ENCODE measurements around the gene GNL2. TPM values are rescaled to one million over a fixed set of nuclear protein-coding genes. Genes with fewer than 3 reads are reported as not detected.
A peak's percentile ranks its signal among the peaks of the same experiment; 100 is the strongest.
"Not testable (repeated sequence)": the region's sequence is repeated elsewhere in the genome, so short reads cannot be mapped to it uniquely, and the experiment has no call there.

The GNL2 gene
- total and polyA plus RNA-seq, 2 donors, result 56.6 to 73.8 TPM

GRCh38 chr1:37602750-37603694, 7.3 kb upstream of the GNL2 start:
- Histone ChIP-seq H3K27ac (ENCODE audit: low read depth in 1 of 2, low read length in 1 of 2) (no peak overlapping the region), H3K27me3 (ENCODE audit: control insufficient read depth in 2 of 2, insufficient read depth in 1 of 2, low read length in 1 of 2) (peaks cover 0 to 19% of the 10 kb centered on the region in 2 donors), H3K4me3 (ENCODE audit: low read length in 2 of 2) (no peak overlapping the region), H3K36me3 (ENCODE audit: control insufficient read depth in 2 of 2, insufficient read depth in 2 of 2, low read length in 1 of 2) (no peaks in the 10 kb centered on the region), H3K4me1 (ENCODE audit: control insufficient read depth in 2 of 2, insufficient read depth in 2 of 2, low read length in 2 of 2) (no peaks in the 10 kb centered on the region), H3K9me3 (ENCODE audit: control insufficient read depth in 2 of 2, insufficient read depth in 1 of 2, low read length in 1 of 2) (no peaks in the 10 kb centered on the region)
- DNase-seq (ENCODE audit: low read depth in 6 of 9, low spot score in 9 of 9), result peak in 5 of 9 donors; percentile 9 to 46 (median 13)
- 47% methylated on average over 8 of the region's 8 CpGs for WGBS

- DNase-seq (ENCODE audit: low read depth in 6 of 9, low spot score in 9 of 9), result no peak
- no peak overlapping the region for H3K27ac ChIP-seq (ENCODE audit: low read depth in 1 of 2, low read length in 1 of 2)
- no peaks in the 10 kb centered on the region for H3K4me1 ChIP-seq (ENCODE audit: control insufficient read depth in 2 of 2, insufficient read depth in 2 of 2, low read length in 2 of 2)
- peaks cover 0 to 14% of the 10 kb centered on the region in 2 donors for H3K27me3 ChIP-seq (ENCODE audit: control insufficient read depth in 2 of 2, insufficient read depth in 1 of 2, low read length in 1 of 2)
- H3K9me3 ChIP-seq (ENCODE audit: control insufficient read depth in 2 of 2, insufficient read depth in 1 of 2, low read length in 1 of 2), result no peaks in the 10 kb centered on the region
- no peaks in the 10 kb centered on the region for H3K36me3 ChIP-seq (ENCODE audit: control insufficient read depth in 2 of 2, insufficient read depth in 2 of 2, low read length in 1 of 2)
- no peak overlapping the region for H3K4me3 ChIP-seq (ENCODE audit: low read length in 2 of 2)
These were observed 5.7 kb upstream of the GNL2 start for GRCh38 chr1:37601441-37601840.

GRCh38 chr1:37599940-37600339, 4.2 kb upstream of the GNL2 start:
- H3K4me1 ChIP-seq (ENCODE audit: control insufficient read depth in 2 of 2, insufficient read depth in 2 of 2, low read length in 2 of 2), result peaks cover 4 to 7% of the 10 kb centered on the region in 2 donors
- no peak overlapping the region for H3K27ac ChIP-seq (ENCODE audit: low read depth in 1 of 2, low read length in 1 of 2)
- WGBS, result 90% methylated on average over 5 of the region's 5 CpGs

GRCh38 chr1:37596182-37596667, 488 bp upstream of the GNL2 start:
- peak overlapping the region; percentile 77 to 93 for H3K4me3 ChIP-seq (ENCODE audit: low read length in 2 of 2)
- peaks cover 5 to 20% of the 10 kb centered on the region in 2 donors for H3K36me3 ChIP-seq (ENCODE audit: control insufficient read depth in 2 of 2, insufficient read depth in 2 of 2, low read length in 1 of 2)
- no peak for DNase-seq (ENCODE audit: low read depth in 6 of 9, low spot score in 9 of 9)
- peak overlapping the region in 1 of 2 donors; percentile 9 for H3K27ac ChIP-seq (ENCODE audit: low read depth in 1 of 2, low read length in 1 of 2)
- 4% methylated on average over 3 of the region's 3 CpGs for WGBS
- H3K27me3 ChIP-seq (ENCODE audit: control insufficient read depth in 2 of 2, insufficient read depth in 1 of 2, low read length in 1 of 2), result peaks cover 0 to 8% of the 10 kb centered on the region in 2 donors
- peaks cover 8 to 13% of the 10 kb centered on the region in 2 donors for H3K4me1 ChIP-seq (ENCODE audit: control insufficient read depth in 2 of 2, insufficient read depth in 2 of 2, low read length in 2 of 2)
- no peaks in the 10 kb centered on the region for H3K9me3 ChIP-seq (ENCODE audit: control insufficient read depth in 2 of 2, insufficient read depth in 1 of 2, low read length in 1 of 2)

More at GRCh38 chr1:37599940-37600339, 4.2 kb upstream of the GNL2 start:
- H3K4me3 ChIP-seq (ENCODE audit: low read length in 2 of 2), result no peak overlapping the region
- H3K9me3 ChIP-seq (ENCODE audit: control insufficient read depth in 2 of 2, insufficient read depth in 1 of 2, low read length in 1 of 2), result no peaks in the 10 kb centered on the region
- peaks cover 0 to 14% of the 10 kb centered on the region in 2 donors for H3K27me3 ChIP-seq (ENCODE audit: control insufficient read depth in 2 of 2, insufficient read depth in 1 of 2, low read length in 1 of 2)
- no peaks in the 10 kb centered on the region for H3K36me3 ChIP-seq (ENCODE audit: control insufficient read depth in 2 of 2, insufficient read depth in 2 of 2, low read length in 1 of 2)
- no peak for DNase-seq (ENCODE audit: low read depth in 6 of 9, low spot score in 9 of 9)

GRCh38 chr1:37593726-37594125, 2.0 kb downstream of the GNL2 start:
- no peak overlapping the region for H3K4me3 ChIP-seq (ENCODE audit: low read length in 2 of 2)
- WGBS, result over 99% methylated on average over 6 of the region's 6 CpGs
- peaks cover 0 to 2% of the 10 kb centered on the region in 2 donors for H3K27me3 ChIP-seq (ENCODE audit: control insufficient read depth in 2 of 2, insufficient read depth in 1 of 2, low read length in 1 of 2)
- H3K36me3 ChIP-seq (ENCODE audit: control insufficient read depth in 2 of 2, insufficient read depth in 2 of 2, low read length in 1 of 2), result peaks cover 17 to 40% of the 10 kb centered on the region in 2 donors
- no peak overlapping the region for H3K27ac ChIP-seq (ENCODE audit: low read depth in 1 of 2, low read length in 1 of 2)
- no peak for DNase-seq (ENCODE audit: low read depth in 6 of 9, low spot score in 9 of 9)
- H3K4me1 ChIP-seq (ENCODE audit: control insufficient read depth in 2 of 2, insufficient read depth in 2 of 2, low read length in 2 of 2), result peaks cover 8 to 13% of the 10 kb centered on the region in 2 donors
- no peaks in the 10 kb centered on the region for H3K9me3 ChIP-seq (ENCODE audit: control insufficient read depth in 2 of 2, insufficient read depth in 1 of 2, low read length in 1 of 2)

- no peaks in the 10 kb centered on the region for H3K9me3 ChIP-seq (ENCODE audit: control insufficient read depth in 2 of 2, insufficient read depth in 1 of 2, low read length in 1 of 2)
- DNase-seq (ENCODE audit: low read depth in 6 of 9, low spot score in 9 of 9), result no peak
- H3K4me1 ChIP-seq (ENCODE audit: control insufficient read depth in 2 of 2, insufficient read depth in 2 of 2, low read length in 2 of 2), result no peaks in the 10 kb centered on the region
- H3K27ac ChIP-seq (ENCODE audit: low read depth in 1 of 2, low read length in 1 of 2), result no peak overlapping the region
- peaks cover 32 to 61% of the 10 kb centered on the region in 2 donors for H3K36me3 ChIP-seq (ENCODE audit: control insufficient read depth in 2 of 2, insufficient read depth in 2 of 2, low read length in 1 of 2)
- no peaks in the 10 kb centered on the region for H3K27me3 ChIP-seq (ENCODE audit: control insufficient read depth in 2 of 2, insufficient read depth in 1 of 2, low read length in 1 of 2)
- H3K4me3 ChIP-seq (ENCODE audit: low read length in 2 of 2), result no peak overlapping the region
- 97% methylated on average over 2 of the region's 2 CpGs for WGBS
These were observed 6.8 kb downstream of the GNL2 start for GRCh38 chr1:37588939-37589338.

GRCh38 chr1:37584544-37584943, 11.2 kb downstream of the GNL2 start:
- not testable (repeated sequence) for DNase-seq (ENCODE audit: low read depth in 6 of 9, low spot score in 9 of 9); H3K27ac ChIP-seq (ENCODE audit: low read depth in 1 of 2, low read length in 1 of 2); H3K4me1 ChIP-seq (ENCODE audit: control insufficient read depth in 2 of 2, insufficient read depth in 2 of 2, low read length in 2 of 2); H3K4me3 ChIP-seq (ENCODE audit: low read length in 2 of 2); H3K27me3 ChIP-seq (ENCODE audit: control insufficient read depth in 2 of 2, insufficient read depth in 1 of 2, low read length in 1 of 2); H3K9me3 ChIP-seq (ENCODE audit: control insufficient read depth in 2 of 2, insufficient read depth in 1 of 2, low read length in 1 of 2)
- 98% methylated on average over 4 of the region's 4 CpGs for WGBS
- H3K36me3 ChIP-seq (ENCODE audit: control insufficient read depth in 2 of 2, insufficient read depth in 2 of 2, low read length in 1 of 2), result peaks cover 32 to 54% of the 10 kb centered on the region in 2 donors

GRCh38 chr1:37575692-37576091, 20.0 kb downstream of the GNL2 start:
- Histone ChIP-seq H3K27me3 (ENCODE audit: control insufficient read depth in 2 of 2, insufficient read depth in 1 of 2, low read length in 1 of 2) (no peaks in the 10 kb centered on the region), H3K36me3 (ENCODE audit: control insufficient read depth in 2 of 2, insufficient read depth in 2 of 2, low read length in 1 of 2) (peaks cover 60 to 73% of the 10 kb centered on the region in 2 donors), H3K4me3 (ENCODE audit: low read length in 2 of 2) (no peak overlapping the region), H3K4me1 (ENCODE audit: control insufficient read depth in 2 of 2, insufficient read depth in 2 of 2, low read length in 2 of 2) (no peaks in the 10 kb centered on the region), H3K27ac (ENCODE audit: low read depth in 1 of 2, low read length in 1 of 2) (no peak overlapping the region), H3K9me3 (ENCODE audit: control insufficient read depth in 2 of 2, insufficient read depth in 1 of 2, low read length in 1 of 2) (no peaks in the 10 kb centered on the region)
- 99% methylated on average over 5 of the region's 5 CpGs for WGBS
- DNase-seq (ENCODE audit: low read depth in 6 of 9, low spot score in 9 of 9), result no peak

- no peaks in the 10 kb centered on the region for H3K27me3 ChIP-seq (ENCODE audit: control insufficient read depth in 2 of 2, insufficient read depth in 1 of 2, low read length in 1 of 2)
- H3K4me3 ChIP-seq (ENCODE audit: low read length in 2 of 2), result no peak overlapping the region
- 95% methylated on average over 7 of the region's 7 CpGs for WGBS
- no peaks in the 10 kb centered on the region for H3K4me1 ChIP-seq (ENCODE audit: control insufficient read depth in 2 of 2, insufficient read depth in 2 of 2, low read length in 2 of 2)
- DNase-seq (ENCODE audit: low read depth in 6 of 9, low spot score in 9 of 9), result no peak
- no peak overlapping the region for H3K27ac ChIP-seq (ENCODE audit: low read depth in 1 of 2, low read length in 1 of 2)
- peaks cover 62 to 70% of the 10 kb centered on the region in 2 donors for H3K36me3 ChIP-seq (ENCODE audit: control insufficient read depth in 2 of 2, insufficient read depth in 2 of 2, low read length in 1 of 2)
- H3K9me3 ChIP-seq (ENCODE audit: control insufficient read depth in 2 of 2, insufficient read depth in 1 of 2, low read length in 1 of 2), result no peaks in the 10 kb centered on the region
These were observed 20.8 kb downstream of the GNL2 start for GRCh38 chr1:37574834-37575480.
